Measurements from ENCODE around the gene DAND5.

The DAND5 gene

DNA sequence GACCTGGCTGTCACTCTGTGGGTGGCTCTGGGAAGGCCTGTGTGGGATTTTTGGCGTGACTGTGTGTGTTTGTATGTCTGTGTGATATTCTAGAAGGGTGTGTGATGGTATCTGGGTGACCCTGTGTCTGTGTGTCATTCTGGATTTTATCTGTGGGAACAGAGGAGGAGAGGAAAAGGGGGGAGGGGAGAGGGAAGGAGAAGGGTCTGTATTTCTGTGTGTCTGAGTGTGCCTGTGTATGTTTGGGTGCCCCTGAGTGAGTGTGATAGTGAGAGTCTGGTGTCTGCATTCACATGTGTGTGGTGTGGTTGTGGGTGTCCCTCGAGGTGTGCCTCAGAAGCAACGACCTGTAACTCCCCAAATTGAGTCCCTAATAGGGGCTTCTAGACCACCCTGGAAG lies 17.8 kb downstream of the DAND5 start:
- no peak for TF ChIP-seq CTCF (IDR thresholded peaks at IDR 0.05; ENCODE audit: control insufficient read depth, extremely low read depth, insufficient read depth)
- no peak overlapping the region for H3K4me3 ChIP-seq (ENCODE audit: low read depth, low read length)

DNA sequence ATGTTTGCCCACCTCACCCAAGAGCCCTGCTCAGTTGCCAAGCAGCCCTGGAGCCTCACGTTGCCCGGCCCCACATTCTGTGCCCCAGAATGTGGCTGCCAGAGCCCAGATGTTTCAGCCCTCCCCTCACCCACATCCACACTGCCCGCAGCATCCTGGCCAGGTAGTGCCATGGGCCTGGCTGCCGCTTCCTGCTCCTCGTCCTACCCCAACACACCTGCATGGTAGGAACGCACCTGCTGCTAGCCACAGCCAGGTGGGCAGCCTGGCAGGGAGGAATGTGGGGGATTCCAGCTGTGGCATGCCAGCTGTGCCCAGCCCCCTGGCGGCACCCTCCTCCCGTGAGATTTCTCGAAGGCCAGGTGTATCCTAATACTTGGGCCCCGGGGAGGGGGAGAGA lies 18.4 kb downstream of the DAND5 start:
- H3K4me3 ChIP-seq (ENCODE audit: low read depth, low read length) = no peak overlapping the region
- no peak for DNase-seq (ENCODE audit: low read depth)
- no peak for TF ChIP-seq CTCF (IDR thresholded peaks at IDR 0.05; ENCODE audit: control insufficient read depth, extremely low read depth, insufficient read depth)

More for the DNA sequence above, 17.8 kb downstream of the DAND5 start:
- DNase-seq (ENCODE audit: low read depth) = no peak

GRCh38 chr19:12990431-12990830 lies 21.1 kb downstream of the DAND5 start:
- TF ChIP-seq CTCF (IDR thresholded peaks at IDR 0.05; ENCODE audit: control insufficient read depth, extremely low read depth, insufficient read depth) = no peak

GRCh38 chr19:12990853-12991252 lies 21.5 kb downstream of the DAND5 start:
- TF ChIP-seq CTCF (IDR thresholded peaks at IDR 0.05; ENCODE audit: control insufficient read depth, extremely low read depth, insufficient read depth) = no peak
- no peak overlapping the region for H3K4me3 ChIP-seq (ENCODE audit: low read depth, low read length)
- DNase-seq (ENCODE audit: low read depth) = no peak

More at GRCh38 chr19:12990431-12990830, 21.1 kb downstream of the DAND5 start:
- H3K4me3 ChIP-seq (ENCODE audit: low read depth, low read length) = no peak overlapping the region
- DNase-seq (ENCODE audit: low read depth) = no peak

DNA sequence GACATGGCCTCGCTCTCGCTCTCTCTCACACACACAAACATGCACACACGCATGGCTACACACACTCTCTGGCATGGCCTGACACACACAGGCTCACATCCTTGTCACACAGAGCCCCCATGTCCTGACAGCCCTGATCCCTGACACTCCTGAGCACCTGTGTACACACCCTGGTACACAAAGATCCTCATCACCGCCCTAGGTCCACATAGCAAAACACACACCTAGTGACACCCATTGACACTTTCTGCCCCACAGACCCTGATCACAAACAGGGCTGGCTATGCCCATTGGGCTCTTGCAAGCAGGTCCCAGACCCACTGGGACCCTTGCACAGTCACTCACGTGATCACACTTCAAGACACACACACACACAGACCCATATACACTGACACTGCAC lies 21.9 kb downstream of the DAND5 start:
- DNase-seq (ENCODE audit: low read depth) = peak; percentile 94
- no peak overlapping the region for H3K4me3 ChIP-seq (ENCODE audit: low read depth, low read length)
- no peak for TF ChIP-seq CTCF (IDR thresholded peaks at IDR 0.05; ENCODE audit: control insufficient read depth, extremely low read depth, insufficient read depth)

- no peak overlapping the region for H3K4me3 ChIP-seq (ENCODE audit: low read depth, low read length)
- no peak for TF ChIP-seq CTCF (IDR thresholded peaks at IDR 0.05; ENCODE audit: control insufficient read depth, extremely low read depth, insufficient read depth)
- no peak for DNase-seq (ENCODE audit: low read depth)
Observed at GRCh38 chr19:12992729-12993128, 23.4 kb downstream of the DAND5 start.

DNA sequence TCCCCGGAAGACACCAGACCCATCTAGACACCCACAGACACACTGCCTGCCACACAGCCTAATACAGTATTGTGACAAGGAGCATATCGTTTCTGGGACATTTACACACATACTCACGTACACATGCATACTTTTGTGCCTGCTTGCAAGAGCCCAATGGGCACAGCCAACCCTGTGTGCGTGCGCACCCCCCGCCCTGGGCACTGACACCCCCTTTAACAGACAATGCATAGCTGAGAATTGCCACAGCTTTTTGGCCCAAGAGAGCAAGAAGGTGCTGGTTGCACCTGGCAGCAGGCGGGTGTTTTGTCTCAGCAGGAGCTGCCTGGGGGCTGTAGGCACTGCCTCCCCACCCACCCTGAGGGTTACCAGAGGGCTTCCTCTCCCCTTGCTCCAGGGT lies 24.2 kb downstream of the DAND5 start:
- TF ChIP-seq CTCF (IDR thresholded peaks at IDR 0.05; ENCODE audit: control insufficient read depth, extremely low read depth, insufficient read depth) = no peak
- H3K4me3 ChIP-seq (ENCODE audit: low read depth, low read length) = no peak overlapping the region
- no peak for DNase-seq (ENCODE audit: low read depth)
